HepG2 (cell line): ENCODE results near the gene UBL7. TPM values are rescaled to one million over a fixed set of nuclear protein-coding genes. Genes with fewer than 3 reads are reported as not detected.
A peak's percentile ranks its signal among the peaks of the same experiment; 100 is the strongest.

Source experiments
- HOXA9 ChIP-seq: sonication (generic); formaldehyde crosslinking; IDR thresholded peaks from 2 replicates; pipeline ENCODE4 v1.8.1; 2022; ENCODE audit warnings: missing genetic modification reagents, mild to moderate bottlenecking, moderate library complexity, borderline replicate concordance
- KLF13 ChIP-seq: sonication (generic); formaldehyde crosslinking; IDR thresholded peaks from 2 replicates; pipeline ENCODE4 v1.4.0; 2020; ENCODE audit warnings: mild to moderate bottlenecking, missing genetic modification reagents
- MAFK ChIP-seq, 2 experiments: IDR thresholded peaks in 1 of 2; conservative IDR thresholded peaks in 1 of 2; 2 replicates each; pipeline ENCODE4 v1.6.1; 2011; ENCODE audit warnings: improper control_type of control experiment in 2 of 2, low read length in 2 of 2
- NFE2L1 ChIP-seq: sonication (generic); formaldehyde crosslinking; IDR thresholded peaks from 2 replicates; pipeline ENCODE4 v1.4.0; 2020; ENCODE audit warnings: missing genetic modification reagents, mild to moderate bottlenecking, borderline replicate concordance
- SNAPC2 ChIP-seq: sonication (generic); formaldehyde crosslinking; IDR thresholded peaks from 2 replicates; pipeline ENCODE4 v1.8.1; 2022; ENCODE audit warnings: mild to moderate bottlenecking, missing genetic modification reagents
- TERF1 ChIP-seq: sonication (generic); formaldehyde crosslinking; IDR thresholded peaks from 2 replicates; pipeline ENCODE4 v1.8.0; 2022; ENCODE audit warnings: mild to moderate bottlenecking, missing genetic modification reagents, moderate library complexity
- ZBTB40 ChIP-seq, 2 experiments: fragments of 450-650 bp in 1 of 2; sonication (generic) in 1 of 2; formaldehyde crosslinking in 1 of 2; IDR thresholded peaks; 2 replicates each; pipeline versions ENCODE4 v1.6.1 to v1.8.0; 2016 to 2022; ENCODE audit warnings: antibody characterized with exemption in 1 of 2, mild to moderate bottlenecking in 1 of 2, missing genetic modification reagents in 1 of 2
- ZC3H4 ChIP-seq: sonication (generic); formaldehyde crosslinking; IDR thresholded peaks from 2 replicates; pipeline ENCODE4 v1.4.0; 2020; ENCODE audit warnings: missing genetic modification reagents, borderline replicate concordance
- polyA plus RNA-seq, 8 experiments: library from polyadenylated mRNA; depleted of rRNA in 3 of 8; stranded (reverse) in 7 of 8; unstranded in 1 of 8; fragments of >200 nt; fragmentation: Illumina TruSeq in 4 of 8; extraction: Trizol in 4 of 8; gene quantifications; 2 replicates each; pipeline versions ENCODE4 v1.2.1 to v1.2.3, GENCODE V29; 2011 to 2016; ENCODE audit warnings: low read depth in 4 of 8, missing spikeins in 1 of 8, mixed read lengths in 1 of 8; ENCODE audit not compliant: insufficient read depth in 1 of 8
- total RNA-seq, 5 experiments: library from RNA; depleted of rRNA; stranded (reverse); fragments of >200 nt; fragmentation: Illumina TruSeq; extraction: Trizol; gene quantifications; 2 replicates each; pipeline ENCODE4 v1.2.3, GENCODE V29; 2016; ENCODE audit warnings: low read depth in 1 of 5
- TF ChIP-seq, protein P1 (sequence below): sonication (generic); formaldehyde crosslinking; IDR thresholded peaks from 2 replicates; pipeline ENCODE4 v1.4.0; 2020; ENCODE audit warnings: missing genetic modification reagents, borderline replicate concordance
- TF ChIP-seq, protein P2 (sequence below): sonication (generic); formaldehyde crosslinking; IDR thresholded peaks from 2 replicates; pipeline ENCODE4 v1.4.0; 2020; ENCODE audit warnings: missing genetic modification reagents, borderline replicate concordance

UBL7 gene
- total and polyA plus RNA-seq, 2 of the 13 experiments (the other 11 are each of a cell fraction or from before 2014, with no cell fraction given), result 55.0 to 63.5 TPM

DNA sequence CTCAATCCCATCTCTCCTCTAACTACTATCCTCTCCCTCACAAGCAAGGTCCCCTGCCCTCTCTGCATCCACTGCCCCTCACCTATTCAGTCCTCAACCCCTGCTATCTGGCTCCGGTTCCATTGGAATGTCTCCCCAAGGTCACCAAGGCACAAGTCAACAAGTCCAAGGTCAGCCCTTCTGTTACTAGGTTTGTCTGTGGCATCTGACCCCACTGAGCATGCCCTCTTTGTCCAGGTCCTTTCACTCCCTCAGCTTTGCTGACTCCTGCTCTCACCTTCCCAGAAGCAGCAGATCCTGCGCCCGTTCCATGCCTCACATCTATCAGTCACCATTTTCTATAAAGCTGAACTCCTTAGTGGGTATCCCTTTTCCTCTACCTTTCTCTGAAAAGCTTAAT is 18.9 kb downstream of the UBL7 start (continued):
- TF ChIP-seq TERF1 (CRISPR knock-in tag) (no peak), NFE2L1 (no peak), KLF13 (CRISPR knock-in tag) (no peak), ZBTB40 (IDR thresholded peaks at IDR 0.05) (no peak), ZBTB40 (CRISPR knock-in tag; IDR thresholded peaks at IDR 0.05) (no peak), SNAPC2 (CRISPR knock-in tag) (no peak), HOXA9 (no peak), ZC3H4 (peak; percentile 82), MAFK (conservative IDR thresholded peaks at IDR 0.05 in 1 of 2, IDR thresholded peaks at IDR 0.05 in 1 of 2; ENCODE audit: low read length in 2 of 2) (0 out of 4 replicates have a peak, but pooled peaks of 1 of the 2 experiments have one; percentile 12)
- TF ChIP-seq, protein P1, sequence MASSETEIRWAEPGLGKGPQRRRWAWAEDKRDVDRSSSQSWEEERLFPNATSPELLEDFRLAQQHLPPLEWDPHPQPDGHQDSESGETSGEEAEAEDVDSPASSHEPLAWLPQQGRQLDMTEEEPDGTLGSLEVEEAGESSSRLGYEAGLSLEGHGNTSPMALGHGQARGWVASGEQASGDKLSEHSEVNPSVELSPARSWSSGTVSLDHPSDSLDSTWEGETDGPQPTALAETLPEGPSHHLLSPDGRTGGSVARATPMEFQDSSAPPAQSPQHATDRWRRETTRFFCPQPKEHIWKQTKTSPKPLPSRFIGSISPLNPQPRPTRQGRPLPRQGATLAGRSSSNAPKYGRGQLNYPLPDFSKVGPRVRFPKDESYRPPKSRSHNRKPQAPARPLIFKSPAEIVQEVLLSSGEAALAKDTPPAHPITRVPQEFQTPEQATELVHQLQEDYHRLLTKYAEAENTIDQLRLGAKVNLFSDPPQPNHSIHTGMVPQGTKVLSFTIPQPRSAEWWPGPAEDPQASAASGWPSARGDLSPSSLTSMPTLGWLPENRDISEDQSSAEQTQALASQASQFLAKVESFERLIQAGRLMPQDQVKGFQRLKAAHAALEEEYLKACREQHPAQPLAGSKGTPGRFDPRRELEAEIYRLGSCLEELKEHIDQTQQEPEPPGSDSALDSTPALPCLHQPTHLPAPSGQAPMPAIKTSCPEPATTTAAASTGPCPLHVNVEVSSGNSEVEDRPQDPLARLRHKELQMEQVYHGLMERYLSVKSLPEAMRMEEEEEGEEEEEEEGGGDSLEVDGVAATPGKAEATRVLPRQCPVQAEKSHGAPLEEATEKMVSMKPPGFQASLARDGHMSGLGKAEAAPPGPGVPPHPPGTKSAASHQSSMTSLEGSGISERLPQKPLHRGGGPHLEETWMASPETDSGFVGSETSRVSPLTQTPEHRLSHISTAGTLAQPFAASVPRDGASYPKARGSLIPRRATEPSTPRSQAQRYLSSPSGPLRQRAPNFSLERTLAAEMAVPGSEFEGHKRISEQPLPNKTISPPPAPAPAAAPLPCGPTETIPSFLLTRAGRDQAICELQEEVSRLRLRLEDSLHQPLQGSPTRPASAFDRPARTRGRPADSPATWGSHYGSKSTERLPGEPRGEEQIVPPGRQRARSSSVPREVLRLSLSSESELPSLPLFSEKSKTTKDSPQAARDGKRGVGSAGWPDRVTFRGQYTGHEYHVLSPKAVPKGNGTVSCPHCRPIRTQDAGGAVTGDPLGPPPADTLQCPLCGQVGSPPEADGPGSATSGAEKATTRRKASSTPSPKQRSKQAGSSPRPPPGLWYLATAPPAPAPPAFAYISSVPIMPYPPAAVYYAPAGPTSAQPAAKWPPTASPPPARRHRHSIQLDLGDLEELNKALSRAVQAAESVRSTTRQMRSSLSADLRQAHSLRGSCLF, result no peak
- TF ChIP-seq, protein P2, sequence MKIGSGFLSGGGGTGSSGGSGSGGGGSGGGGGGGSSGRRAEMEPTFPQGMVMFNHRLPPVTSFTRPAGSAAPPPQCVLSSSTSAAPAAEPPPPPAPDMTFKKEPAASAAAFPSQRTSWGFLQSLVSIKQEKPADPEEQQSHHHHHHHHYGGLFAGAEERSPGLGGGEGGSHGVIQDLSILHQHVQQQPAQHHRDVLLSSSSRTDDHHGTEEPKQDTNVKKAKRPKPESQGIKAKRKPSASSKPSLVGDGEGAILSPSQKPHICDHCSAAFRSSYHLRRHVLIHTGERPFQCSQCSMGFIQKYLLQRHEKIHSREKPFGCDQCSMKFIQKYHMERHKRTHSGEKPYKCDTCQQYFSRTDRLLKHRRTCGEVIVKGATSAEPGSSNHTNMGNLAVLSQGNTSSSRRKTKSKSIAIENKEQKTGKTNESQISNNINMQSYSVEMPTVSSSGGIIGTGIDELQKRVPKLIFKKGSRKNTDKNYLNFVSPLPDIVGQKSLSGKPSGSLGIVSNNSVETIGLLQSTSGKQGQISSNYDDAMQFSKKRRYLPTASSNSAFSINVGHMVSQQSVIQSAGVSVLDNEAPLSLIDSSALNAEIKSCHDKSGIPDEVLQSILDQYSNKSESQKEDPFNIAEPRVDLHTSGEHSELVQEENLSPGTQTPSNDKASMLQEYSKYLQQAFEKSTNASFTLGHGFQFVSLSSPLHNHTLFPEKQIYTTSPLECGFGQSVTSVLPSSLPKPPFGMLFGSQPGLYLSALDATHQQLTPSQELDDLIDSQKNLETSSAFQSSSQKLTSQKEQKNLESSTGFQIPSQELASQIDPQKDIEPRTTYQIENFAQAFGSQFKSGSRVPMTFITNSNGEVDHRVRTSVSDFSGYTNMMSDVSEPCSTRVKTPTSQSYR (CRISPR knock-in tag), result no peak; the same call in 1 of the 2 replicates
